GM12878 (cell line): ENCODE measurements around the gene SYNPR. TPM values are rescaled to one million over a fixed set of nuclear protein-coding genes. Genes with fewer than 3 reads are reported as not detected.

ENCODE experiments used
- ATAC-seq: fragments of 200-7000 bp; cut with Tn5 transposase; 3 replicates; pipeline ENCODE4 v1.9.1; 2020; ENCODE audit warnings: mild to moderate bottlenecking, moderate library complexity
- BruUV-seq: library from RNA; stranded (reverse); fragments of 400-500 nt; replicated peaks from 2 replicates; lab custom pipeline; 2021; lab: Mats Ljungman, UMichigan
- CTCF ChIA-PET: fragments of 300-600 bp; sonication (Branson Sonifier 250); formaldehyde crosslinking; extraction: SDS; loops from one replicate; lab custom pipeline; 2021; ENCODE audit warnings: inconsistent platforms; lab: Yijun Ruan, JAX
- POLR2A ChIA-PET: fragments of 350-600 bp; formaldehyde crosslinking; extraction: SDS; loops from one replicate; lab custom pipeline; 2021; ENCODE audit warnings: inconsistent platforms; lab: Charles Lee
- RAD21 ChIA-PET: fragments of 300-600 bp; sonication (Branson Sonifier 250); formaldehyde crosslinking; loops from one replicate; lab custom pipeline; 2023; ENCODE audit warnings: antibody characterized with exemption; ENCODE audit not compliant: unreplicated experiment; lab: Charles Lee
- SMC1A ChIA-PET: fragments of 300-600 bp; sonication (Branson Sonifier 250); formaldehyde crosslinking; loops from one replicate; lab custom pipeline; 2023; ENCODE audit not compliant: unreplicated experiment, uncharacterized antibody; lab: Charles Lee
- DNase-seq: peaks from one replicate; pipeline ENCODE4 v3.0.0-alpha.2; 2011; ENCODE audit warnings: low read depth, low spot score
- FAIRE-seq: peaks from 3 replicates; lab custom pipeline; 2011; peaks lifted over from hg19 to GRCh38; lab: Jason Lieb, UNC
- H2AFZ ChIP-seq: 2 replicates; pipeline ENCODE4 v1.6.0; 2011; ENCODE audit warnings: low read depth, low read length, control low read depth; ENCODE audit not compliant: control insufficient read depth
- H3K27ac ChIP-seq: 2 replicates; pipeline ENCODE4 v1.5.1; 2011; ENCODE audit warnings: control low read depth; ENCODE audit not compliant: control insufficient read depth, insufficient read depth
- H3K27me3 ChIP-seq, 2 experiments: replicated peaks in 1 of 2; 2 replicates each; pipeline versions ENCODE4 v1.6.0 to v1.6.1; 2011; ENCODE audit warnings: low read length in 1 of 2; ENCODE audit not compliant: control insufficient read depth in 2 of 2, insufficient read depth in 2 of 2
- H3K36me3 ChIP-seq, 2 experiments: 2 replicates each; pipeline ENCODE4 v1.5.1; 2011; ENCODE audit warnings: low read length in 1 of 2; ENCODE audit not compliant: control insufficient read depth in 2 of 2, insufficient read depth in 2 of 2
- H3K4me1 ChIP-seq: 2 replicates; pipeline ENCODE4 v1.6.1; 2011; ENCODE audit warnings: mild to moderate bottlenecking, low read length, moderate library complexity, mixed read lengths; ENCODE audit not compliant: control insufficient read depth, insufficient read depth
- H3K4me2 ChIP-seq: 2 replicates; pipeline ENCODE4 v1.6.0; 2011; ENCODE audit warnings: control low read depth; ENCODE audit not compliant: control insufficient read depth, insufficient read depth
- H3K4me3 ChIP-seq: fragments of 200-600 bp; sonication (generic); 2 replicates; pipeline ENCODE4 v1.5.1; 2016
- H3K79me2 ChIP-seq: 2 replicates; pipeline ENCODE4 v1.6.0; 2011; ENCODE audit warnings: low read length; ENCODE audit not compliant: control insufficient read depth, insufficient read depth
- H3K9ac ChIP-seq: 2 replicates; pipeline ENCODE4 v1.8.0; 2011; ENCODE audit warnings: low read length, control low read depth, mixed read lengths; ENCODE audit not compliant: control insufficient read depth, insufficient read depth
- H3K9me3 ChIP-seq: replicated peaks from 3 replicates; pipeline ENCODE4 v1.5.1; 2011; ENCODE audit warnings: mild to moderate bottlenecking, low read length; ENCODE audit not compliant: control insufficient read depth, insufficient read depth
- H4K20me1 ChIP-seq: 2 replicates; pipeline ENCODE4 v1.6.0; 2011; ENCODE audit not compliant: control insufficient read depth, insufficient read depth
- BHLHE40 ChIP-seq, 2 experiments: fragments of 450-650 bp in 1 of 2; IDR thresholded peaks; 2 replicates each; pipeline ENCODE4 v1.6.1; 2011 to 2017; ENCODE audit warnings: low read depth in 2 of 2, borderline replicate concordance in 1 of 2, improper control_type of control experiment in 1 of 2, low read length in 1 of 2, mild to moderate bottlenecking in 1 of 2
- E2F8 ChIP-seq: fragments of 450-650 bp; IDR thresholded peaks from 2 replicates; pipeline ENCODE4 v1.6.1; 2018; ENCODE audit warnings: mild to moderate bottlenecking, low read depth, moderate library complexity; ENCODE audit not compliant: partially characterized antibody
- GATAD2B ChIP-seq: fragments of 450-650 bp; conservative IDR thresholded peaks from 2 replicates; pipeline ENCODE4 v1.6.1; 2017; ENCODE audit warnings: low read depth, mild to moderate bottlenecking, moderate library complexity
- JUND ChIP-seq: IDR thresholded peaks from 2 replicates; pipeline ENCODE4 v1.6.1; 2012; ENCODE audit warnings: low read depth, mild to moderate bottlenecking, low read length, improper control_type of control experiment, moderate library complexity
- KDM1A ChIP-seq: fragments of 200-600 bp; sonication (generic); IDR thresholded peaks from 2 replicates; pipeline ENCODE4 v1.6.1; 2016; ENCODE audit warnings: borderline replicate concordance
- NFYA ChIP-seq: IDR thresholded peaks from 2 replicates; pipeline ENCODE4 v1.6.1; 2011; ENCODE audit warnings: low read depth, mild to moderate bottlenecking, low read length, improper control_type of control experiment, borderline replicate concordance
- NKRF ChIP-seq: fragments of 450-650 bp; conservative IDR thresholded peaks from 2 replicates; pipeline ENCODE4 v1.6.1; 2017; ENCODE audit warnings: mild to moderate bottlenecking, moderate library complexity
- PBX3 ChIP-seq: IDR thresholded peaks from 2 replicates; pipeline ENCODE4 v1.6.1; 2011; ENCODE audit warnings: mild to moderate bottlenecking, low read depth, low read length, moderate library complexity; ENCODE audit not compliant: insufficient replicate concordance
- RAD21 ChIP-seq: IDR thresholded peaks from 2 replicates; pipeline ENCODE4 v1.6.1; 2011; ENCODE audit warnings: mild to moderate bottlenecking, low read depth, low read length, moderate library complexity; ENCODE audit not compliant: insufficient read depth
- ZBED1 ChIP-seq: IDR thresholded peaks from 2 replicates; pipeline ENCODE4 v1.6.1; 2016; ENCODE audit warnings: borderline replicate concordance
- ZNF622 ChIP-seq: fragments of 450-650 bp; IDR thresholded peaks from 2 replicates; pipeline ENCODE4 v1.6.1; 2017; ENCODE audit warnings: mild to moderate bottlenecking, inconsistent platforms
- in situ Hi-C: fragments of 300-500 bp; cut with MboI; formaldehyde crosslinking; loops from 9 replicates; pipeline ENCODE4 v1.14.3; 2018; ENCODE audit warnings: mixed read lengths
- intact Hi-C: fragments of 100-400 bp; cut with micrococcal nuclease; formaldehyde crosslinking; loops from one replicate; pipeline ENCODE4 v1.14.2; 2022; ENCODE audit not compliant: unreplicated experiment
- polyA plus RNA-seq, 11 experiments: library from polyadenylated mRNA; depleted of rRNA in 4 of 11; unstranded in 6 of 11; stranded (reverse) in 5 of 11; fragments of >200 nt; fragmentation: Nextera tagmentation in 4 of 11; fragmentation: Illumina TruSeq in 1 of 11; extraction: Ambion mirVana in 4 of 11; extraction: Trizol in 1 of 11; gene quantifications; 1 replicate in 1 of 11; 2 replicates in 10 of 11; pipeline versions ENCODE4 v1.2.1 to v1.2.3, GENCODE V29; 2011 to 2016; ENCODE audit warnings: inconsistent platforms in 2 of 11, missing spikeins in 2 of 11, low read depth in 1 of 11
- total RNA-seq, 4 experiments: library from RNA; depleted of rRNA in 3 of 4; stranded (reverse); fragments of >200 nt in 3 of 4; fragmentation: Illumina TruSeq in 1 of 4; extraction: Trizol in 1 of 4; gene quantifications; 2 replicates each; pipeline versions ENCODE4 v1.2.1 to v1.2.3, GENCODE V29; 2013 to 2021

Gene SYNPR
- total and polyA plus RNA-seq, 10 of the 15 experiments (the other 5 are each of a cell fraction or from before 2014, with no cell fraction given), result not detected

DNA sequence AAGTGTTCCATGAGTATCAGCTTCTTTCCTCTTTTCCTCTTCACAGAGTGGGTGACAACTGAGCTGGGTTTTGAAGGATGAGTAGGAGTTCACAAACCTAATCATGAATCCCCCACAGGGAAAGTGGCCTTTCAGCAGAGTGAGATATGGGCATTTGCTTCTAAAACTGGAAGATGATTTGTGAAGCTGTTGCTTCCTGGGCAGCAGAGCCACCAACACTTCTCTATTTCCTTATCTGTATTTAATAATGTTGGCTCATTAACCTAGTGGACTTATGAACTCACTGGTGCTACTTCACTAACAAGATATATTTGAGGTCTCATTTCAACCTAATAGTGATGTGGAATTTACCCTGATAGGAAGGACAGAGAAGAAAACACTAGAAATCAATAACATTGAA is 152.8 kb downstream of the SYNPR start:
- H3K79me2 ChIP-seq, result no peaks in the 10 kb centered on the region
- ATAC-seq, result no peak
- BruUV-seq, result no TSS peak
- SMC1A ChIA-PET, result no interaction called here
- H2AFZ ChIP-seq, result no peak overlapping the region
- H3K36me3 ChIP-seq, result no peaks in the 10 kb centered on the region
- intact Hi-C loops, result no loop called here
- no peak for FAIRE-seq
- H3K27me3 ChIP-seq, result no peaks in the 10 kb centered on the region
- POLR2A ChIA-PET, result no interaction called here
- no peaks in the 10 kb centered on the region for H3K4me1 ChIP-seq
- H3K27ac ChIP-seq, result no peak overlapping the region
- DNase-seq, result no peak
- TF ChIP-seq E2F8 (no peak), GATAD2B (no peak), KDM1A (no peak), ZNF622 (no peak), BHLHE40 (IDR thresholded peaks at IDR 0.05; ENCODE audit: borderline replicate concordance in 1 of 2, low read depth in 2 of 2, low read length in 1 of 2) (no peak), PBX3 (no peak), NFYA (no peak), JUND (no peak), ZBED1 (no peak), RAD21 (no peak), NKRF (no peak)
- TF ChIP-seq, all 136 proteins: peak for 0
- H3K4me3 ChIP-seq, result no peak overlapping the region
- H4K20me1 ChIP-seq, result no peaks in the 10 kb centered on the region
- no peak overlapping the region for H3K9ac ChIP-seq
- CTCF ChIA-PET, result no interaction called here
- H3K4me2 ChIP-seq, result no peak overlapping the region
- no peaks in the 10 kb centered on the region for H3K9me3 ChIP-seq
- in situ Hi-C loops, result no loop called here
- RAD21 ChIA-PET, result no interaction called here
